ENCODE data around the gene PRMT2.
"Not testable (repeated sequence)": the region's sequence is repeated elsewhere in the genome, so short reads cannot be mapped to it uniquely, and the experiment has no call there.

The PRMT2 gene

DNA sequence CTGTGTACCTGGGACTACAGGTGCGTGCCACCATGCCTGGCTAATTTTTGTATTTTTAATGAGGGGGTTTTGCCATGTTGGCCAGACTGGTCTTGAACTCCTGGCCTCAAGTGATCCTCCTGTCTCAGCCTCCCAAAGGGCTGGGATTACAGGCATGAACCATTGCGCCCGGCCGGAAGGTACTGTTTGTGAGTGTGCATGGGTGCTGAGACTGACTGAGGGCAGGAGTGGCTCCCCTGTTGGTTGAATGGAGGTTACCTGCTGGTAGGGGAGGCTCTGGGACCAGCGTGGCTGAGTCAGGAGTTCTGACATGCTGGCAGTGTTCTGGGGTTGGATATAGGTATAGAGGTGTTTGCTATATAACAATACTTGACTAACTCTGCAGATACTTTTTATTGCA lies 10.4 kb downstream of the PRMT2 start:
- no peak for DNase-seq

GRCh38 chr21:46646541-46647154 lies 11.2 kb downstream of the PRMT2 start:
- no peak for DNase-seq

- DNase-seq, result no peak
These were observed 13.1 kb downstream of the PRMT2 start for GRCh38 chr21:46648539-46648938.

DNA sequence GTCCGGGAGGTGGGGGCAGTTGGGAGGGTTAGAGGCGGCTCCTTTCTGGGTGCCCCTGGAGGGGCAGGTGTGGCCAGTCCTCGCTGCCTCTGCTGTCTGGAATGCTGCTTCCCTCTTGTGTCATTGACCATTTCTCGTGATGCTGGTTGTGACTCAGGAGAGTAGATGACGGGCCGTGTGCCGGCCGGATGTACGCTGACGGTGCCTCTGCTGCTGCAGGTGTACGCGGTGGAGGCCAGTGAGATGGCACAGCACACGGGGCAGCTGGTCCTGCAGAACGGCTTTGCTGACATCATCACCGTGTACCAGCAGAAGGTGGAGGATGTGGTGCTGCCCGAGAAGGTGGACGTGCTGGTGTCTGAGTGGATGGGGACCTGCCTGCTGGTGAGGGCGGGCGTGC lies 13.9 kb downstream of the PRMT2 start:
- DNase-seq, result no peak

DNA sequence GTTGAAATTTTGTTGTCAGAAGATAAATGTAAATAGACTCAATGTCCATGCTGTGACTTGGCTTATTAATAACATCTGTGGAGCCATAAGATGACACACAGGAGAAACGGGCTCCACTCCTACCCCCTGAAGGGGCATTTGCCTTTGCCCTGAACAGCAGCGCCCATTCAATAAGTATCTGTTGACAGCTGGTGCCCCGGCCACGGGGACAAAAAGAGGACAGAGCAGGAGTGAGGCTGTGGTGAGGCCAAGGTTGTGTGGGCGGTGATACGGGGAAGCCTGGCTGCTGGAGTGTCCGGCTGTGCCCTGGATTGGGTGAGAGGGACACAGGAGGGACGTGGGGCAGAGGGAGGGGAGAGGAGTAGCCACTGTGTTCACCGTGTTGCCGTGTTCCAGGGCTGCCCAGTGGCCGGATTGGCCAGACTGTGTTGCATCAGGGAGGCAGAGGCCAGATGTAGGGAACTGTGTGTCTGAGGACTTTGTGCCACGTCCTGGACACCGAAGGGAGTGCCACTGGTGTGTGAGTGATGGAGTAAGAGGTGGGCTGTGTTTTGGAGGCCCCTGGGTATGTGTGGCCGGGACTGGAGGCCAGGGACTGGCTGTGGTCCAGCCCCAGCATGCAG lies 15.1 kb downstream of the PRMT2 start:
- DNase-seq, result no peak

- DNase-seq, result no peak
These were observed 15.6 kb downstream of the PRMT2 start for GRCh38 chr21:46651121-46651520.

- no peak for DNase-seq
These were observed 19.8 kb downstream of the PRMT2 start for GRCh38 chr21:46655230-46655629.

DNA sequence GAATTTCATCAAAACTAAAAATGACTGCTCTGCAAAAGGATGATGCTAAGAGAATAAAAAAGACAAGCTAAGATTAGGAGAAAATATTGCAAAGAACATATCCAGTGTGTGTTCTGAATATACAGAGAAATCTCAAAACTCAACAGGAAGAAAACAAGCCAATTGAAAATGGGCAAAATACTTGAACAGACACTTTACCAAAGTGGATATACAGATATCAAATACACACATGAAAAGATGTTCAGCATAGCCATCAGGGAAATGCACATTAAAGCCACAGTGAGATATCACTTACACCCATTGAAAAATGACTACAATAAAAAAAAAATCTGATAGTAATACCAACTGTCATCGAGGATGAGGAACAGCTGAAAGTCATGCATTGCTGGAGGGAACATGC lies 21.3 kb downstream of the PRMT2 start:
- DNase-seq, result no peak

DNA sequence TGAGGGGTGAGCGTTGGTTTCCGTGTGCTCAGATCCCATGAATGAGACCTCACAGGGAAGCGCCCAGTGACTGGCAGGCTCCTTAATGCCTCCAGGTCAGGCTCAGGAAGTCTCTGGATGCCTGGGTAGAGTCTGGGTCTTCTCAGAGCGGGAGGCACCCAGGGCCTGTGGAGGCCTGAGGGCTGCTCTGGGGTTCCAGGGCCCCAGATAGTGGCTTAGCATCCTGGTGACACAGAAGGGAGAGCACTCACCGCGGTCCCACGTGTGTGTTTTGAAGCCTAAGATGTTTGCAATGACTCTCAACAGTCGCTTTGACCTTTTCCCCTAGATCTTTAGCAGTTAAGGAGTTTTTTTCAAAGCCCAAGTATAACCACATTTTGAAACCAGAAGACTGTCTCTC lies 25.0 kb downstream of the PRMT2 start:
- DNase-seq, result no peak

DNA sequence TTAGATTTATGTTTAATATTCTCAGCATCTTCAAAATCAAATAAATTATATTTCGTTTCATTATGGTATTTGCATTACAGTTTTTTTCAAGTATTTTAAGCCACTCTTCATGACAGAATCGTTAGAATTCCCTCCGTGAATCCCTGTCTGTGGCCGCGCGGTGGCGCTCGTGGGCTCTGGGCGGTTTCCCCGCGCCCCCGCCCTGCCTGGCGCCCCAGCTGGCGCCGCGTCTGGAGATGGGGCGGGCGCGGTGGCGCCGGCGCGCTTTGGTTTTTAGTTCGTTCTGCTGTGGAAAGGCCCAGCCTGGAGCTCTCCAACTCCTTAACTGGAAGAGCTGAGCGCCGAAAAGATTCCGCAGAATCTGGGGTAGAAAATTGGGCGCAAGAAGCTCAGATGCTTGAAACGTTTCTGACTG lies 25.7 kb downstream of the PRMT2 start:
- DNase-seq, result no peak

GRCh38 chr21:46661642-46662366 lies 26.3 kb downstream of the PRMT2 start:
- DNase-seq, result no peak

DNA sequence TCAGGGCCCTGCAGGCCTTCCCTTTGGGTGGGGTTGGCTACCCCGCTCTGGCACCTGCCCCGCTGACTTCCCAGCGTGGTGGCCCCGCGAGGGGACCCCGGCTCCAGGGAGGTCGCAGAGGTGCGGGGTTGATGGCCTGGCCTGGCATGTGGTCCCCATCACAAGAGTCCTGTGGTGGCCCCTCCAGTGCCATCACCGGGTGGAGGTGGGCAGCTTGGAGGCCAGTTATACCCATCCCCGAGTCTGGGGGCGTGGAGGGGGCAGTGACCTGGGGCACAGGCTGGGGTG lies 26.8 kb downstream of the PRMT2 start:
- DNase-seq, result no peak

DNA sequence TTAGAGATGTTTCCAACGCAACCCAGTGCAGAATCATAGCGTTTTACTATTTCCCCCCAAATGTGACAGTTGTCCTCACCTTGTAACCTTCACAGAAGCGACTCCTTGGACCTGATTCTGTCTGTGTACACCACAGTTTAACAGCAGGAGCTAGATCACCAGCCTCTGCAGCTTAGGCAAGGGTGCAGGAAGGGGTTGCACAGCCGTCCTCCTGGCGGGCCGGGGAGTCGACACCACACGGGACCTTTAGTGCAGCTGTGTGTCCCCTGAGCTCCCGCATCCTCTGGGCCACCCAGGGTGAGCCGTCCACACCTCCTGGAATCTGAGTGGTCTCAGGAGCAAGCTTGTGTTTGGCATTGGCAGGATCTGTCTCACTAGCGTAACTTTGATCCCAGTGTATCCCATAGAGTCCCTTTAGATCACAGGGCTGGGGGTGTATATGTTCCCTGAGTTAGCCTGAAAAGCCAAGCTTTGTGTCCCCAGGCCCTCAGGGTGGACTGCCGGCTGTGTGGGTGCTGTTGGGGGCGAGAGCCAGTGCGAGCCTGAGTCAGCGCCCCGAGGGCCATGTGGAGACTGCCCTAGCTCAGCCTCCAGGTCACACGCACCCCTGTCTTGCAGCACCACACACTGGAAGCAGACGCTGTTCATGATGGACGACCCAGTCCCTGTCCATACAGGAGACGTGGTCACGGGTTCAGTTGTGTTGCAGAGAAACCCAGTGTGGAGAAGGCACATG lies 27.5 kb downstream of the PRMT2 start:
- DNase-seq, result no peak

DNA sequence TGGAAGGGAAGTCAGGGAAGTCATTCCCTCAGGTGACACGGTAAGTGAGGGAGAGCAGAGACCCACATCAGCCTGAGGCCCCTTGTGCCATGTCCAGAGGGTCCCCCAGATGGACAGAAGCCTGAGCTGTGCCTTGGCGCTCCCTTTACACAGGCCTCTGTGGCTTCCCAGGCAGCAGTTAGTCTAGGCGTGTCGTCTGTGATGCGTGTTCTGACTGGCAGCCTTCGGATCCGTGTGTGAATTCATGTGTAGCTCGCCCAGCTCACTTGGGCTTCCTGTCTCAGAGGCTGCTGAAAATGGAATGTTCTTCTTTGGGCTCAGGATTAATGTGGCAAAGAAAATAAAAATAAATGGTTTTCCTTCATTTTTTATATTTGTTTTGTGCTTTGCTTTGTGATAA lies 28.3 kb downstream of the PRMT2 start:
- DNase-seq, result no peak

DNA sequence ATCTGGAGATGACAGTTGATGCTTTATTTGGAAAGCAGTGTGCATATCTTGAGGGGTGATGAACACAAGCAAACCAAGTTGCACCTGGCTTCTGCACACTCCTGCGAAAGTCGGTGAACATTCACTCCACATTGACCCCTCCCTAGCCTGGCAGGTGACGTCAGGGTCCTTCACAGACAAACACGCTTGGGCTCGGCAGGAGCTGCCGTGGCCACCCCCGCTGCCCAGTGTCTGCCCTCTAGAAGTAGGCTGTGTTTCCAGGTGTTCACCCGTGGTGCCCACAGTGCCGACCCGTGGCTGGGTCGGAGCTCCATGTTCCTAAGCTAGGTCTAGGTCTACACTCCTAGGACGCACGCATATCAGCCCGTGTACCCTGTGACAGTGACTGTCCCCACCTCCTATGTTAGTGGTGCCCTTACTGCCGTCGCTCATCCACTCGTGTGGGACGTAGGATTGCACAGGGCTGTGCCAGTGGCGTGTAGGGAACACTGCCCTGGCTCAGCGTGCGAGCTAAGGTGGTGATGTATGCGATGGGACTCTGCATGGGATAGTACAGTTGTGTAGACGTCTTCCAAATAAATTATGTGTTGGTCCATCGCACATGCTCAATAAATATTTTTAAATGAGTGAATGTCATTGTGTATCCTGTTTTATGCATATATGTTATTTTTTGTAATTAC lies 29.0 kb downstream of the PRMT2 start:
- no peak for DNase-seq

DNA sequence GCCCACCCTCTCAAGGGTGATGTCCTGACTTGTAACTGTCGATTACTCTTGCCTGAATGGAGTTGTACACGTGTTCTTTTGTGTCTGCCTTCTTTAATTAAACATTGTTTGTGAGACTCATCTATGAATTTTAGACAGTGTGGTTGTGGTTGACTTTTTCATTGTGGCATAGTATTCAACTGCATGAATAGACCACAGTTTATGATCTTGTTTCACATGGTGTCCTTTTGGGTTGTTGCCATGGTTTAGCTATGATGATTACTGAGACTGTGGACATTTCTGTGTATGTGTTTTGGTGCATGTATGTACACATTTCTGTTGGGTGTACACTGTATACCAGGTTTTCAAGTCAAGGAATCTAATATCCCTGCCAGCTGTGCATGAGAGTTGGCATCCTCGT lies 30.1 kb downstream of the PRMT2 start:
- DNase-seq, result no peak

GRCh38 chr21:46666941-46667740 lies 31.7 kb downstream of the PRMT2 start:
- DNase-seq, result no peak

DNA sequence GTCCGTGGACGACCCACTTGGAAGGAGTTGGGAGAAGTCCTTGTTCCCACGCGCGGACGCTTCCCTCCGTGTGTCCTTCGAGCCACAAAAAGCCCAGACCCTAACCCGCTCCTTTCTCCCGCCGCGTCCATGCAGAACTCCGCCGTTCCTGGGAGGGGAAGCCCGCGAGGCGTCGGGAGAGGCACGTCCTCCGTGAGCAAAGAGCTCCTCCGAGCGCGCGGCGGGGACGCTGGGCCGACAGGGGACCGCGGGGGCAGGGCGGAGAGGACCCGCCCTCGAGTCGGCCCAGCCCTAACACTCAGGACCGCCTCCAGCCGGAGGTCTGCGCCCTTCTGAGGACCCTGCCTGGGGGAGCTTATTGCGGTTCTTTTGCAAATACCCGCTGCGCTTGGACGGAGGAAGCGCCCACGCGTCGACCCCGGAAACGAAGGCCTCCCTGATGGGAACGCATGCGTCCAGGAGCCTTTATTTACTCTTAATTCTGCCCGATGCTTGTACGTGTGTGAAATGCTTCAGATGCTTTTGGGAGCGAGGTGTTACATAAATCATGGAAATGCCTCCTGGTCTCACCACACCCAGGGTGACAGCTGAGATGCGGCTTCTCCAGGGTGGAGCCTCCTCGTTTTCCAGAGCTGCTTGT lies 32.4 kb downstream of the PRMT2 start:
- no peak for DNase-seq

- no peak for DNase-seq
These were observed 32.9 kb downstream of the PRMT2 start for GRCh38 chr21:46668381-46668780.

DNA sequence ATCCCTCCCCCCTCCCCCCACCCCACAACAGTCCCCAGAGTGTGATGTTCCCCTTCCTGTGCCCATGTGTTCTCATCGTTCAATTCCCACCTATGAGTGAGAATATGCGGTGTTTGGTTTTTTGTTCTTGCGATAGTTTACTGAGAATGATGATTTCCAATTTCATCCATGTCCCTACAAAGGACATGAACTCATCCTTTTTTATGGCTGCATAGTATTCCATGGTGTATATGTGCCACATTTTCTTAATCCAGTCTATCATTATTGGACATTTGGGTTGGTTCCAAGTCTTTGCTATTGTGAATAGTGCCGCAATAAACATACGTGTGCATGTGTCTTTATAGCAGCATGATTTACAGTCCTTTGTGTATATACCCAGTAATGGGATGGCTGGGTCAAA lies 33.4 kb downstream of the PRMT2 start:
- not testable (repeated sequence) for DNase-seq

GRCh38 chr21:46674430-46675007 lies 39.0 kb downstream of the PRMT2 start:
- no peak for DNase-seq

Data from GOT3 (cell line).